Measurements from ENCODE around the gene RDH13.

The RDH13 gene

GRCh38 chr19:55091126-55091910 is 28.4 kb upstream of the RDH13 start:
- no peak for DNase-seq

GRCh38 chr19:55090564-55090963 is 27.6 kb upstream of the RDH13 start:
- no peak for DNase-seq

- no peak for DNase-seq
Observed at GRCh38 chr19:55089342-55089944, 26.5 kb upstream of the RDH13 start.

GRCh38 chr19:55088543-55089341 is 25.8 kb upstream of the RDH13 start:
- peak; percentile 57 for DNase-seq

- peak; percentile 75 for DNase-seq
Observed at GRCh38 chr19:55088021-55088451, 25.1 kb upstream of the RDH13 start.

DNA sequence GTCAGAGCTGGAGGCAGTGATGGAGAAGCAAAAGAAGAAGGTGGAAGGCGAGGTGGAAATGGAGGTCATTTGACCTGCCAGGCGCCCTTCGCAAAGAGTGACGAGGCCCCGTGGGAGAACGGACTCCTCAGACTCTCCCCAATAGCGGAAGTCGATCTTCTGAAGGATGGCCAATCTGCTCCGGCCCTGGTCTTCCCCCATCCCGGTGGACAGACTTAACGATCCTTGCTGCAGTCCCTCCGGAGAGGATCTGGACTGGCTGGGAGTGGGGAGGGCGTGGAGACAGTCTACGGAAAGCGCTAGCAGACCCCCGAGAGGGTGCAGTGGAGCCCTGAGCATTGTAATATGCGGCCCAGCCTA is 24.6 kb upstream of the RDH13 start:
- no peak for DNase-seq

DNA sequence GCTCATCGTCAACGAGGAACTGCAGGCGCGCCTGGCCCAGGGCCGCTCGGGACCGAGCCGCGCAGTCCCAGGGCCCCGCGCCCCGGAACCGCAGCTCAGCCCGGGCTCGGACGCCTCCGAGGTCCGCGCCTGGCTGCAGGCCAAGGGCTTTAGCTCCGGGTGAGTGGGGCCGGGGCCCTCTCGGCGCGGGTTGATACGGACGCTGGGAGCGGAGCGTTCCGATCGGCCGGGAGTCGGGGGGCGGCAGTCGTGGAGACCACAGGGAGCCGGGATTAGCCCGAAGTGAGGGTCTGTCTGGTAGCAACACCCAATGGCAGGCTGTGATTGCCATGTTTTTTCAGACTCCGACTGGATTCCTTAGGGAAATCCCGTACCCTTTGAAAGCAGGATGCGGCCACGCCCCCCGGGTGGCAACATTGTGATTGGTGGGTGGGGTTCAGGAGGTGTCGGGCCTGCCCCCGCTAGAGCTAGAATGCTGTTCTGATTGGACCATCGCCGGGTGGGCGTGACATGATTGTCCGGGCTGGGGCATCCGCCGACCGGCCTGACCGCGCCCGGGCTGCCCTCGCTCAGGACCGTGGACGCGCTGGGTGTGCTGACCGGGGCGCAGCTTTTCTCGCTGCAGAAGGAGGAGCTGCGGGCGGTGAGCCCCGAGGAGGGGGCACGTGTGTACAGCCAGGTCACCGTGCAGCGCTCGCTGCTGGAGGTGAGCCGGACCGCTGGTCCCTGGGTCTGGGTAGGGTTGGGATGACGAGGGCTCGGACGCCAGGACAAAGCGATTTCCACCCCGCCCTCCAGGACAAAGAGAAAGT is 24.0 kb upstream of the RDH13 start:
- peak; percentile 96 for DNase-seq

- no peak for DNase-seq
Observed at GRCh38 chr19:55085923-55086715, 23.2 kb upstream of the RDH13 start.

DNA sequence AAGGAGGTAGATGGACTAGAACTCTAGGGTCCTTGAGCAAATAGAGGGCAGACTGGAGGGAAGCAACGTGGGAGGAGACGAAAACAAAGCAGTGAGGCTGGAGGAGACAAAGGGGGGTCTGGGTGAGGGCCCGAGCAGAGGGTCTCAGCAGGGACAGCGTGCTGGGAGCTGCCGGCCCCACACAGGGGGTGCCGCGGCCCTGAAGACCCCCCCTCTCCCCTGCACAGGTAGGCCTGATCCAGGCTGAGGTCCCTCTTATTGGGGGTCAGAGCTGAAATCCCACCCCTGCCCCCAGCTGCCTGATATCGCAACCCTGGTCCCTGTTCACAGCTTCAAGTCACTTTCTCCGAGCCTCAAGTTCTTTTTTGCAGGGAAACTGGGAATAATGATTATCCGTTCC is 21.5 kb upstream of the RDH13 start:
- DNase-seq = no peak

- DNase-seq = no peak
Observed at GRCh38 chr19:55083004-55083850, 20.3 kb upstream of the RDH13 start.

DNA sequence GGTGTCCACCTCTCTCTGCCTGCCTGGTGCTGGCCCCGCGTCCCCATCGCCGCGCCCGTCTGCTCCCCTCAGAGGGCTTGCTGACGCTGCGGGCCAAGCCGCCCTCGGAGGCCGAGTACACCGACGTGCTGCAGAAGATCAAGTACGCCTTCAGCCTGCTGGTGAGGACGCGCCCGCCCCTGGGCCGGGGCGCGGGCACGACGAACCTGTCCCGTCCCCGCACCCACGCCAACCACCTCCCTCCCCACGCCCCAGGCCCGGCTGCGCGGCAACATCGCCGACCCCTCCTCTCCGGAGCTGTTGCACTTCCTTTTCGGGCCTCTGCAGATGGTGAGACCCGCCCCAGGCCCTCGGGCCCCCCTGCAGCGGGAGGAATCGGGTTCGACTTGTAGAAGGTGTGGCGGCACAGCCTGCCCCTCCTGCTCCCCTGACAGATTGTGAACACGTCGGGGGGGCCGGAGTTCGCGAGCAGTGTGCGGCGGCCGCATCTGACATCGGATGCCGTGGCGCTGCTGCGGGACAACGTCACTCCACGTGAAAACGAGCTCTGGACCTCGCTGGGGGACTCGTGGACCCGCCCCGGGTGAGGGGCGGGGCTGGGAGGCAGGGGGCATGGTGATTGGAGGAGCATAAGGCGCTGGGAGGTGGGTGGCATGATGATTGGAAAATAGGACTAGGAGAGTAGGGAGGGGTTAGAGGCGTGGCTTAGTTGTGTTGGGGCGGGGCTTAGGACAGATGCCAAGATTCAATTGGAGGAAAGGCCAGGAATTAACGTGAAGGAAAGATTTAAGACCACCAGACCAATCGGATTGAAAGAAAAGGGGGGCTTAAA is 19.3 kb upstream of the RDH13 start:
- no peak for DNase-seq

DNA sequence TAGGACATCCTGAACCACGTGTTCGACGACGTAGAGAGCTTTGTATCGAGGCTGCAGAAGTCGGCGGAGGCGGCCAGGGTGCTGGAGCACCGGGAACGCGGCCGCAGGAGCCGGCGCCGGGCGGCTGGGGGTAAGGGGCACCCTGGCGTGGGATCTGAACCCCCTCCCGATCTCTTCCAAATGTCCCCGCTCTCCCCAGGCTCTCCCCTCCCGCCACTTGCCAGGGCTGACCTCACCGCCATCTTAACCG is 18.7 kb upstream of the RDH13 start:
- DNase-seq = no peak

GRCh38 chr19:55080968-55081769 is 18.2 kb upstream of the RDH13 start:
- no peak for DNase-seq

DNA sequence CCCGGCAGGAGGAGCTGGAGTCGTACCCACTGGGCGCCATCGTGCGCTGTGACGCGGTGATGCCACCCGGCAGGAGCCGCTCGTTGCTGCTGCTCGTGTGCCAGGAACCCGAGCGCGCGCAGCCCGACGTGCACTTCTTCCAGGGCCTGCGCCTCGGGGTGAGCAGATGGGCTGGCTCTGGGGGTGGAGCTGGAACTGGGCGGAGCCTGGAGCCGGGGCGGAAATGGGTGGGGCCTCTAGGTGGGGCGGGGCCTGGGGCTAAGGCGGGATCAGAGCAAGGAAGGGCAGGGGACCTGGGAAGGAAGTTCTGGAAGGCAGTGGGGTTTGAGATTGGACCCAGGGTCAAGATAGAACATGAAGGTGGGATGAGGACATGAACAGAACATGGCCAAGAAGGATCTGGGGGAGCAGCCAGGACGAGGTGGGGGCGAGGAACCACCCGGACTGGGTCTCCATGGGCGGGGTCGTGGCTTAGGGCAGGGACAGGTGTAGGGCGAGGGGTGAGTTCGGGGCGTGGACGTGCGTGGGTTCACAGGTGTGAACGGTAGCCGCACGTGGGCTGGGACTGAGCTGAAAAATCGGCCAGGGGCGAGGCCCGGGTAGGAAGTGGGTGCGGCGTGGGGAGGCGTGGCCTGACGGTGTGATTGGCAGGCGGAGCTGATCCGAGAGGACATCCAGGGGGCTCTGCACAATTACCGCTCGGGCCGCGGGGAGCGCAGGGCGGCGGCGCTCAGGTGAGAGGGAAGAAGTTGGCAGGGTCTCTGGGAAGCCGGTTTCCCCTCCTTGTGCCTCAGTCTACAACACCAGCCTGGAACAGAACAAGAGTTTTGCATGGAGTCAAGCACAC is 17.4 kb upstream of the RDH13 start:
- DNase-seq = peak; percentile 71

DNA sequence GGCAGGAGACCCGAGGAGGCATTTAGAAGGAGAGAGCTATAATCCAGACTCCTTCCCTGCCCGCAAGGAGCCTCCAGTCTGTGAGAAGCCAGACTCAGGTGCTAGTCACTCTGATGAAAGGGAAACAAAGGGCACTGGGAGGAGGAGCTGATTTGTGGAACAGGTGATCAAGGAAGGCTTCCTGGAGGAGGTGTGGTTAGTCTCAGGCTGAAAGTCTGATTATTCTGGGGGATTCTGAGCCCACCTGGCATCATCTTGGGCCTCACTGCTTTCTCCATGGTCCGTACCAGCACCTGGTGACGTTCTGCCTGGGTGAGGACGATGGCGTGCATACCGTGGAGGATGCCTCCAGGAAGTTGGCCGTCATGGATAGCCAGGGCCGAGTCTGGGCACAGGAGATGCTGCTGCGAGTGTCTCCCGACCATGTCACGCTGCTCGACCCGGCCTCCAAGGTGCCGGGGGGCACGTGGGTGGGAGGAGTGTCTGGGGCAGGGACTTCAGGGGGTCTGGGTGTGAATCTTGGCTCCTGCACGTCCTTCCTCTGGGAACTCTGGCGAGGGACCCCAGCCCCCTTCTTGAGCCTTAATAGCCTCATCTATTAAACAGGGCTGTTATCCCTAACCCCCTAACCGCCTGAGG is 16.6 kb upstream of the RDH13 start:
- no peak for DNase-seq

DNA sequence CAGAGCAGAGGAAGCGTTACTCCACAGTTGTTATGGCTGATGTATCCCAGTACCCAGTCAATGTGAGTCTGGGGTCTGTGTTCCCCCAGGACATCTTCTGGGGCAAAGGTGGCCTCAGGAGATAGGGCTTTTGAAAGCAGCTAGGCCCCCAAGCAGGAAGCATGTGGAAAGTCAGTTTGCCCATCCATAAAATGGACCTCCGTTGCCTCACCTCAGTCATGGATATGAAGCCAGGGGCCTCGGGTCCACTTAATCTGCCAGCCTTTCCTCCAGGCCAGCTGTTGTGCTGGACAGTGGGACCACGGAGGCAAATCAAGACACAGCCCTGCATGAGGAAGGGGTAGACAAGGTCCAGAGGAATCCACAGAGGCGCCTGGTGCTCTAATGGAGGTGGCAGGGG is 16.0 kb upstream of the RDH13 start:
- no peak for DNase-seq

GRCh38 chr19:55077106-55077505 is 14.2 kb upstream of the RDH13 start:
- no peak for DNase-seq

GRCh38 chr19:55076321-55076720 is 13.4 kb upstream of the RDH13 start:
- DNase-seq = no peak
